ENCODE measurements around the gene EPM2A. TPM values are rescaled to one million over a fixed set of nuclear protein-coding genes. Genes with fewer than 3 reads are reported as not detected.

The EPM2A gene
- total and polyA plus RNA-seq, 10 of the 15 experiments (the other 5 are each of a cell fraction or from before 2014, with no cell fraction given) = 3.4 to 13.0 (median 7.9) TPM

- Histone ChIP-seq H3K79me2 (ENCODE audit: control insufficient read depth, insufficient read depth, low read length) (no peaks in the 10 kb centered on the region), H2AFZ (ENCODE audit: control insufficient read depth, low read depth, low read length) (no peak overlapping the region), H3K4me2 (ENCODE audit: control insufficient read depth, insufficient read depth) (no peak overlapping the region), H3K4me3 (no peak overlapping the region), H3K9ac (ENCODE audit: control insufficient read depth, insufficient read depth, low read length) (no peak overlapping the region), H3K9me3 (replicated peaks; ENCODE audit: control insufficient read depth, insufficient read depth, low read length) (no peaks in the 10 kb centered on the region), H3K27ac (ENCODE audit: control insufficient read depth, insufficient read depth) (no peak overlapping the region), H3K4me1 (ENCODE audit: control insufficient read depth, insufficient read depth, low read length) (no peaks in the 10 kb centered on the region), H4K20me1 (ENCODE audit: control insufficient read depth, insufficient read depth) (no peaks in the 10 kb centered on the region), H3K36me3 (ENCODE audit: control insufficient read depth in 2 of 2, insufficient read depth in 2 of 2, low read length in 1 of 2) (no peaks in the 10 kb centered on the region), H3K27me3 (replicated peaks in 1 of 2; ENCODE audit: control insufficient read depth in 2 of 2, insufficient read depth in 2 of 2, low read length in 1 of 2) (no peaks in the 10 kb centered on the region)
- no peak for FAIRE-seq
- ChIA-PET CTCF (interaction anchor here (0.6 to 2.0 kb wide), 4 partner anchors 10 to 249 kb away, joined by 3 to 17 read pairs (median 4); no protein-coding TSS in a partner anchor), SMC1A (ENCODE audit: uncharacterized antibody, unreplicated experiment) (interaction anchor here (1.0 kb wide), 1 partner anchor 10 kb away, joined by 5 read pairs; no protein-coding TSS in a partner anchor), POLR2A (no interaction called here), RAD21 (ENCODE audit: unreplicated experiment) (interaction anchor here (1.2 kb wide), 1 partner anchor 225 kb away, joined by 4 read pairs; no protein-coding TSS in a partner anchor)
- intact Hi-C loops (cut with micrococcal nuclease; ENCODE audit: unreplicated experiment) (no loop called here), in situ Hi-C loops (cut with MboI) (no loop called here)
- no TSS peak for BruUV-seq (replicated peaks)
- 63% methylated on average over 3 of the region's 3 CpGs for WGBS (ENCODE audit: insufficient coverage, insufficient replicate concordance, low lambda C conversion rate, missing lambda C conversion rate)
- no peak for DNase-seq (ENCODE audit: low read depth, low spot score)
- ATAC-seq = no peak
- TF ChIP-seq SUPT20H (IDR thresholded peaks at IDR 0.05; ENCODE audit: borderline replicate concordance, control insufficient read depth, low read depth, low read length) (no peak), BHLHE40 (IDR thresholded peaks at IDR 0.05; ENCODE audit: borderline replicate concordance in 1 of 2, low read depth in 2 of 2, low read length in 1 of 2) (no peak), PRDM15 (CRISPR knock-in tag; IDR thresholded peaks at IDR 0.05) (no peak), ZBTB11 (CRISPR knock-in tag; IDR thresholded peaks at IDR 0.05) (no peak), POU2F2 (IDR thresholded peaks at IDR 0.05; ENCODE audit: borderline replicate concordance, low read depth, low read length) (no peak), PBX3 (IDR thresholded peaks at IDR 0.05; ENCODE audit: insufficient replicate concordance, low read depth, low read length) (no peak), ZBTB4 (CRISPR knock-in tag; IDR thresholded peaks at IDR 0.05) (no peak), HDAC6 (IDR thresholded peaks at IDR 0.05; ENCODE audit: unreplicated experiment) (no peak), PKNOX1 (IDR thresholded peaks at IDR 0.05) (no peak), ATF7 (IDR thresholded peaks at IDR 0.05; ENCODE audit: low read depth) (no peak)
Measured at GRCh38 chr6:145643760-145644159, 91.6 kb downstream of the EPM2A start.
